Stimulated activated CD8-positive, alpha-beta memory T cell treated with anti-CD3 and anti-CD28 coated beads, Interleukin-7, amount 100 ng/mL, for 48 hours (primary cell): ENCODE measurements around the gene PHACTR4.
A peak's percentile ranks its signal among the peaks of the same experiment; 100 is the strongest.
"Not testable (repeated sequence)": the region's sequence is repeated elsewhere in the genome, so short reads cannot be mapped to it uniquely, and the experiment has no call there.

Experiments
- DNase-seq, 2 donors: peaks; one replicate each; pipeline ENCODE4 v3.0.0-alpha.2; 2020; ENCODE audit warnings: low read depth in 1 of 2; ENCODE audit errors: extremely low read depth in 1 of 2

Gene PHACTR4

GRCh38 chr1:28369371-28370238 lies at the start of gene PHACTR4:
PHACTR4 (plus strand) TSS chr1:28369740; CDS start chr1:28407448, 37,708 bp downstream.
- peak; percentile 74 to 89 for DNase-seq

DNA sequence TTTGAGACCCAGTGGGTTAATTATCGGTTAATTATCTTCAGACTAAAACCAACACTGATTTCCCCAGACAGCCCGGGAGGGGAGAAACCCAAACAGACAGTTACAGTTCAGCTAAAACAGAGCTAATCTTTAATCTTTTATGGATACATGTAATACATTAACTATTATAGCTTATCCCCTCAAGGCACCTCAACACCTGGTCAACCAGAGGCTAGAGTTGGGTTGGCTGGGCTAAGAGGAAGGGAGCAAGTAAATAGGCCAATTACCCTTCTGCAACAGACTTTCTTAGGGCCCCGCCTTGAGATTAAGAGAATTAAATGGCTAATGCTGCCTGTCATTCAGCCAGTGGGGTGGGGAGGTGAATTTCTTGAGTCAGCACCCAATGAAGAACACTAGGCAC lies 47.3 kb upstream of the PHACTR4 start:
- DNase-seq = no peak

- no peak for DNase-seq
Measured at GRCh38 chr1:28323720-28324119, 45.8 kb upstream of the PHACTR4 start.

- no peak for DNase-seq
Measured at GRCh38 chr1:28326515-28326914, 43.0 kb upstream of the PHACTR4 start.

DNA sequence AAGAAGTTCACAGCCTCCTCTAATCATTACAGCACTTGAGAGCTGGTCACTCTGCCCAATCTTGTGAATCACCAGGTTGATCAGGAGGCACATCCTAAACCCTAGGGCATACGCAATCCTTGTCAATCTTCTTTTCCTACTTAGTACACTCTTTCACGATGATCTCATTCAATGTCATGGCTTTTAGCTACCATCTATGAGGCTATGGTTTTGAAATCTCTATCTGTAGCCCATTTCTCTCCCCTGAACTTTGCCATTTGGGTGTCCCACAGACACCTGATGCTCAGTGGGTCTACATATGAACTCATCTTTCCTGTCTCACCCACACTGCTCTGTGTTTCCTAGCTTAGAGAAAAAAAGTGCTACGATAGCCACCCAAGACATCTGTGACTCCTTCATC lies 42.6 kb upstream of the PHACTR4 start:
- no peak for DNase-seq

GRCh38 chr1:28327431-28327830 lies 42.1 kb upstream of the PHACTR4 start:
- not testable (repeated sequence) for DNase-seq

DNA sequence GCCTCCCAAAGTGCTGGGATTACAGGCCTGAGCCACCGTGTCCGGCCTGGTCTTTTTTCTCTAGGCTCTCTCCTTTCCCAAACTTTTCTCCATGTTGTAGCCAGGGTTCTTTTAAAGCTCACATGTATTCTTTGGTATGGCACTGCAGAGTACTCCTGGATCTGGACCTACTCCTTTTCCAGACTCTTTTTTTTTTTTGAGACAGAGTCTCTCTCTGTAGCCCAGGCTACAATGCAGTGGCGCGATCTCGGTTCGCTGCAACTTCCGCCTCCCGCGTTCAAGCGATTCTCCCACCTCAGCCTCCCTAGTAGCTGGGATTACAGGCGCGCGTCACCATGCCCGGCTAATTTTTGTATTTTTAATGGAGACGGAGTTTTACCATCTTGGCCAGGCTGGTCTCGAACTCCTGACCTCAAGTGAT lies 41.3 kb upstream of the PHACTR4 start:
- DNase-seq = no peak

DNA sequence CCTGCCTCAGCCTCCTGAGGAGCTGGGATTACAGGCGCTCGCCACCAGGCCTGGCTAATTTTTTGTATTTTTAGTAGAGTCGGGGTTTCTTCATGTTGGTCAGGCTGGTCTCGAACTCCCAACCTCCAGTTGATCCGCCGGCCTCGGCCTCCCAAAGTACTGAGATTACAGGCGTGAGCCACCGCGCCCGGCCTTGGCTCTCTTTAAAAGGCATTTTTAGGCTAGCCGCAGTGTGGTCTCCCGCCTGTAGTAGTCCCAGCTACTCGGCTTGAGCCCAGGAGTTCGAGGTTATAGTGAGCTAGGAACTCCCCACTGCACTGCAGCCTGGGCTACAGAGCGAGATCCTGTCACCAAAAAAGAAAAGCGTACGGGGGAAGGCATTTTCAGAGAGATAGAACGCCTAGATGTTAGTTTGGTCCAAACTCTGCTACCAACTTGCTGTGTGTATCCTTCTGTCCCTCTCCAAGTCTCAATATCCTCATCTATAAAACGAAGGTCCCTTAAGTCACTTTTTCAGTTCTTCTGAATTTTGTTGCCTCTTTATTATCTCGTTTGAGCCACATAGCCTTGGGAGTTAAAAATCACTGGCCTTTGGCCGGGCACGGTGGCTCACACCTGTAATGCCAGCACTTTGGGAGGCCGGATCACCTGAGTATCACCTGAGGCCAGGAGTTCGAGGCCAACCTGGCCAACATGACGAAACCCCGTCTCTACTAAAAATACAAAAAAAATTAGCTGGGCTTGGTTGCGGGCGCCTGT lies 40.0 kb upstream of the PHACTR4 start:
- peak in 1 of 2 donors; percentile 11 for DNase-seq

GRCh38 chr1:28338897-28339296 lies 30.6 kb upstream of the PHACTR4 start:
- DNase-seq = no peak

GRCh38 chr1:28339551-28339950 lies 30.0 kb upstream of the PHACTR4 start:
- no peak for DNase-seq

DNA sequence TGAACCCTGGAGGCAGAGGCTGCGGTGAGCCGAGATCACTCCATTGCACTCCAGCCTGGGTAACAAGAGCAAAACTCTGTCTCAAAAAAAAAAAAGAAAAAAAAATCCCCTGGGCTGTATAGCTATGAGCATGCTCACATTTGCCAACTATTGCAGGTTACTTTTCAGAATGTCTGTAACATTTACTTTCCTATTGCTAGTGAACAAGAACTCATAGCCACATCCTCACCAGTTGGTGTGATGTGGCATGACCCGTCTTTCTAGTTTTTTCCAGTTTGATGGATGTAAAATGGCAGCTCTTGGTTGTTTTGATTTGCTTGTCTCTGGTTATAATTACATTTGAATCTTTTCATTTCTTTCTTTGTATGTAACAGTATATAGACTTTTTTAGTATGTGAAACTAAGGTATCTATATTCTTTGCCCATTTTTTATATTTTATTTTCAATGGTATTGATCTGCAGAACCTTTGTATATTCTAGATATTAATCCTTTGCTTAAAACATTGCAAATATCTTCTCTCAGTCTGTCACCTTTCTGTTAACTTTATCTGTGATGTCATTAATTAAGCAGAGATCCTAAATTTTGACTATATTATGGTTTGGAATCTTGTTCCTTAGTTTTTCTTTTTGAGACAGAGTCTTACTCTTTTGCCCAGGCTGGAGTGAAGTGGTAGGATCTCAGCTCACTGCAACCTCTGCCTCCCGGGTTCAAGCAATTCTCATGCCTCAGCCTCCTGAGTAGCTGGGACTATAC lies 29.1 kb upstream of the PHACTR4 start:
- DNase-seq = no peak

- DNase-seq = no peak
Measured at GRCh38 chr1:28341591-28341990, 27.9 kb upstream of the PHACTR4 start.

GRCh38 chr1:28343405-28343804 lies 26.1 kb upstream of the PHACTR4 start:
- DNase-seq = no peak

GRCh38 chr1:28353248-28353810 lies 16.2 kb upstream of the PHACTR4 start:
- DNase-seq = not testable (repeated sequence)

DNA sequence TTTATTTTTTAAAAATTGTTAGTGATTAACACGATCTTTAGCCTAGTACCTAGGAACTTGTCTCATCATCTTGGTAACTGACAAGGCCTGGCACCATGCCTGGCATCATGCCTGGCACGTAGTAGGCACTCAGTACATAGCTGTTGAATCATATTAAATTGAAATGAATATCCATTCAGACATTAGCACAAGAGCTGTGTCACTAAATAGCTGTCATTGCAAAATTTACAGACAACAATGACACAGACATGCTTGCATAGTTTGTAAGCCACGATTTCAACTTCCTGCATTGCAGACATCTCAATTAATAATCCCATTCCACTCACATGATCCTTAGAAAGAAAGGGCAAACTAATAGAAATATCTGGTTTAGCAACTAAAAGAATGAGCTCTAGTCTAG lies 15.4 kb upstream of the PHACTR4 start:
- DNase-seq = no peak

DNA sequence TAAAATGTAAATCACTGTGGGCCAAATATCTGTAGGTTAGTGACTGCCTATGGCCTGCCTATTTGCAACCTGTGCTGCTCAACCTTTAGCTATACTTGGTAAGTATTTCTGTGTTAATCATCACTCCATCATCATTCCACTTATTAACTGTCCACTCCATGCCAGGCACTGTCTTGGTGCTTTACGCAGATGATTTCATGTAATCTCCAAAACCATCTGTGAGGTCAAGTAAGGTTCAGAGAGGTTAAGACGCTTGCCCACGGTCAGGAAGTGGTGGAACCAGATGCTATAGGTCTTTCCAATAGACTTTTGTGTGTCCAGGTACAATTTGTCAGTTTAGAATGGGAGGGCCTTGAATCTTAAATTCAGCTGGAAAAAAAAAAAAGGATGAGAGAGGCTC lies 10.8 kb upstream of the PHACTR4 start:
- DNase-seq = no peak

GRCh38 chr1:28359592-28360239 lies 9.8 kb upstream of the PHACTR4 start:
- DNase-seq = peak; percentile 31 to 60

- DNase-seq = no peak
Measured at GRCh38 chr1:28364888-28365287, 4.7 kb upstream of the PHACTR4 start.

DNA sequence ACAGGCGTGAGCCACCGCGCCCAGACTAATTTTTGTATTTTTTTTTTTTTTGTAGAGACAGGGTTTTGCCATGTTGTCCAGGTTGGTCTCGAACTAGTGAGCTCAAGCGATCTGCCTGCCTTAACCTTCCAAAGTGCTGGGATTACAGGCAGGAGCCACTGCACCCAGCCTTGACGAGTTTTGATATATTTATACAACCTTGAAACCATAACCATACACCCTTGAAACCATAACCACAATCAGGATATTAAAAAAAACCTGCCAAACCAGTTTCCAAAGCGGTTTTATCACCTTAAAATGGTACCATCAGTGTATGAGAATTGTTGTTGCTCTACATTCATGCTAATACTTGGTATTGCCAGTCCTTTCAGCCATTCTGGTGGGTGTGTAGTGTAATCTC lies 3.7 kb upstream of the PHACTR4 start:
- no peak for DNase-seq

GRCh38 chr1:28368608-28369007 lies 932 bp upstream of the PHACTR4 start:
- not testable (repeated sequence) for DNase-seq
